K562 (cell line): ENCODE results near the gene TTLL10. TPM values are rescaled to one million over a fixed set of nuclear protein-coding genes. Genes with fewer than 3 reads are reported as not detected.

Experiments
- CREB3L1 ChIP-seq: fragments of 450-650 bp; IDR thresholded peaks from 2 replicates; pipeline ENCODE4 v1.6.1; 2014; ENCODE audit warnings: low read depth, mild to moderate bottlenecking, moderate library complexity, borderline replicate concordance
- DEAF1 ChIP-seq: fragments of 450-650 bp; formaldehyde crosslinking; IDR thresholded peaks from 2 replicates; pipeline ENCODE4 v1.4.0; 2020; ENCODE audit warnings: mild to moderate bottlenecking, moderate library complexity
- ESRRB ChIP-seq: fragments of 250-450 bp; sonication (Bioruptor Pico); IDR thresholded peaks from 2 replicates; pipeline ENCODE4 v1.5.0; 2020; ENCODE audit warnings: mild to moderate bottlenecking, moderate library complexity, borderline replicate concordance
- FOXM1 ChIP-seq, 2 experiments: fragments of 450-650 bp in 1 of 2; sonication (generic) in 1 of 2; formaldehyde crosslinking in 1 of 2; IDR thresholded peaks; 2 replicates each; pipeline versions ENCODE4 v1.6.1 to v1.9.0; 2017 to 2022; ENCODE audit warnings: low read depth in 2 of 2, mild to moderate bottlenecking in 2 of 2, missing genetic modification reagents in 1 of 2, moderate library complexity in 1 of 2
- FUS ChIP-seq: fragments of 200-400 bp; formaldehyde crosslinking; optimal IDR thresholded peaks from 2 replicates; pipeline ENCODE3; 2017; ENCODE audit warnings: low read depth, low read length
- MEIS2 ChIP-seq: fragments of 450-650 bp; IDR thresholded peaks from 2 replicates; pipeline ENCODE4 v1.6.1; 2014; ENCODE audit warnings: mild to moderate bottlenecking; ENCODE audit not compliant: partially characterized antibody
- PPARD ChIP-seq: fragments of 250-450 bp; sonication (Bioruptor Pico); IDR thresholded peaks from 2 replicates; pipeline ENCODE4 v1.8.0; 2022; ENCODE audit warnings: inconsistent platforms, mild to moderate bottlenecking, moderate library complexity
- ZNF140 ChIP-seq: fragments of 250-450 bp; sonication (Bioruptor Pico); IDR thresholded peaks from 2 replicates; pipeline ENCODE4 v1.8.0; 2021; ENCODE audit warnings: moderate library complexity, mild to moderate bottlenecking, inconsistent platforms
- polyA plus RNA-seq, 8 experiments: library from polyadenylated mRNA; depleted of rRNA in 4 of 8; stranded (reverse) in 5 of 8; unstranded in 3 of 8; fragments of >200 nt; fragmentation: Nextera tagmentation in 2 of 8; fragmentation: Illumina TruSeq in 1 of 8; extraction: Ambion mirVana in 2 of 8; extraction: Trizol in 1 of 8; gene quantifications; 2 replicates each; pipeline versions ENCODE4 v1.2.1 to v1.2.3, GENCODE V29; 2011 to 2014; ENCODE audit warnings: inconsistent platforms in 1 of 8, missing spikeins in 1 of 8
- total RNA-seq, 7 experiments: library from RNA; depleted of rRNA in 6 of 7; stranded (reverse); fragments of >200 nt in 6 of 7; fragmentation: Illumina TruSeq in 2 of 7; extraction: Trizol in 2 of 7; gene quantifications; 2 replicates each; pipeline versions ENCODE4 v1.2.1 to v1.2.3, GENCODE V29; 2011 to 2021; ENCODE audit warnings: low replicate concordance in 1 of 7
- TF ChIP-seq, protein P1 (sequence below): sonication (generic); formaldehyde crosslinking; IDR thresholded peaks from 2 replicates; pipeline ENCODE4 v1.8.1; 2023; ENCODE audit warnings: missing genetic modification reagents, mild to moderate bottlenecking, borderline replicate concordance

TTLL10 gene
- total and polyA plus RNA-seq, 9 of the 15 experiments (the other 6 are each of a cell fraction or from before 2014, with no cell fraction given), result not detected

GRCh38 chr1:1231400-1232207, 57.9 kb downstream of the TTLL10 start, which contains the start of gene SDF4 (continued):
- TF ChIP-seq CREB3L1 (peak; percentile 38; the same call in 1 of the 2 replicates), MEIS2 (peak; percentile 88), FUS (peak; percentile 75), PPARD (CRISPR knock-in tag) (no peak), DEAF1 (no peak), ZNF140 (CRISPR knock-in tag) (no peak), FOXM1 (IDR thresholded peaks at IDR 0.05; ENCODE audit: low read depth) (no peak), FOXM1 (CRISPR knock-in tag; IDR thresholded peaks at IDR 0.05; ENCODE audit: low read depth) (peak; percentile 92), ESRRB (CRISPR knock-in tag) (no peak)
- TF ChIP-seq, protein P1, sequence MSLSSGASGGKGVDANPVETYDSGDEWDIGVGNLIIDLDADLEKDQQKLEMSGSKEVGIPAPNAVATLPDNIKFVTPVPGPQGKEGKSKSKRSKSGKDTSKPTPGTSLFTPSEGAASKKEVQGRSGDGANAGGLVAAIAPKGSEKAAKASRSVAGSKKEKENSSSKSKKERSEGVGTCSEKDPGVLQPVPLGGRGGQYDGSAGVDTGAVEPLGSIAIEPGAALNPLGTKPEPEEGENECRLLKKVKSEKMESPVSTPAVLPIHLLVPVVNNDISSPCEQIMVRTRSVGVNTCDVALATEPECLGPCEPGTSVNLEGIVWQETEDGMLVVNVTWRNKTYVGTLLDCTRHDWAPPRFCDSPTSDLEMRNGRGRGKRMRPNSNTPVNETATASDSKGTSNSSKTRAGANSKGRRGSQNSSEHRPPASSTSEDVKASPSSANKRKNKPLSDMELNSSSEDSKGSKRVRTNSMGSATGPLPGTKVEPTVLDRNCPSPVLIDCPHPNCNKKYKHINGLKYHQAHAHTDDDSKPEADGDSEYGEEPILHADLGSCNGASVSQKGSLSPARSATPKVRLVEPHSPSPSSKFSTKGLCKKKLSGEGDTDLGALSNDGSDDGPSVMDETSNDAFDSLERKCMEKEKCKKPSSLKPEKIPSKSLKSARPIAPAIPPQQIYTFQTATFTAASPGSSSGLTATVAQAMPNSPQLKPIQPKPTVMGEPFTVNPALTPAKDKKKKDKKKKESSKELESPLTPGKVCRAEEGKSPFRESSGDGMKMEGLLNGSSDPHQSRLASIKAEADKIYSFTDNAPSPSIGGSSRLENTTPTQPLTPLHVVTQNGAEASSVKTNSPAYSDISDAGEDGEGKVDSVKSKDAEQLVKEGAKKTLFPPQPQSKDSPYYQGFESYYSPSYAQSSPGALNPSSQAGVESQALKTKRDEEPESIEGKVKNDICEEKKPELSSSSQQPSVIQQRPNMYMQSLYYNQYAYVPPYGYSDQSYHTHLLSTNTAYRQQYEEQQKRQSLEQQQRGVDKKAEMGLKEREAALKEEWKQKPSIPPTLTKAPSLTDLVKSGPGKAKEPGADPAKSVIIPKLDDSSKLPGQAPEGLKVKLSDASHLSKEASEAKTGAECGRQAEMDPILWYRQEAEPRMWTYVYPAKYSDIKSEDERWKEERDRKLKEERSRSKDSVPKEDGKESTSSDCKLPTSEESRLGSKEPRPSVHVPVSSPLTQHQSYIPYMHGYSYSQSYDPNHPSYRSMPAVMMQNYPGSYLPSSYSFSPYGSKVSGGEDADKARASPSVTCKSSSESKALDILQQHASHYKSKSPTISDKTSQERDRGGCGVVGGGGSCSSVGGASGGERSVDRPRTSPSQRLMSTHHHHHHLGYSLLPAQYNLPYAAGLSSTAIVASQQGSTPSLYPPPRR (CRISPR knock-in tag), result no peak
